CD14-positive monocyte (primary cell): ENCODE results near the gene TALDO1. TPM values are rescaled to one million over a fixed set of nuclear protein-coding genes. Genes with fewer than 3 reads are reported as not detected.
"Not testable (repeated sequence)": the region's sequence is repeated elsewhere in the genome, so short reads cannot be mapped to it uniquely, and the experiment has no call there.

ENCODE experiments used
- DNase-seq, 3 donors: peaks; one replicate each; pipeline ENCODE4 v3.0.0-alpha.2; 2011 to 2022
- H2AFZ ChIP-seq: 2 replicates; pipeline ENCODE4 v1.6.0; 2012; ENCODE audit warnings: mild to moderate bottlenecking, low read depth, low read length, inconsistent platforms; ENCODE audit not compliant: insufficient read depth, poor library complexity, severe bottlenecking
- H3K27ac ChIP-seq, 2 donors: 1 replicate in 1 of 2; 2 replicates in 1 of 2; pipeline ENCODE4 v1.5.1; 2012 to 2013; ENCODE audit warnings: low read length in 2 of 2, control low read depth in 1 of 2, inconsistent platforms in 1 of 2, low read depth in 1 of 2, mild to moderate bottlenecking in 1 of 2
- H3K27me3 ChIP-seq, 2 donors: one replicate each; pipeline versions ENCODE4 v1.6.0 to v1.6.1; 2011 to 2013; ENCODE audit warnings: low read length in 2 of 2; ENCODE audit not compliant: control insufficient read depth in 2 of 2, insufficient read depth in 2 of 2
- H3K36me3 ChIP-seq, 2 donors: replicated peaks in 1 of 2; 1 replicate in 1 of 2; 2 replicates in 1 of 2; pipeline versions ENCODE4 v1.5.1 to v1.6.1; 2012 to 2013; ENCODE audit warnings: low read length in 2 of 2, control low read depth in 1 of 2, inconsistent platforms in 1 of 2, mild to moderate bottlenecking in 1 of 2; ENCODE audit not compliant: insufficient read depth in 2 of 2, control insufficient read depth in 1 of 2
- H3K4me1 ChIP-seq, 2 donors: 1 replicate in 1 of 2; 2 replicates in 1 of 2; pipeline versions ENCODE4 v1.5.1 to v1.6.1; 2012 to 2013; ENCODE audit warnings: low read length in 2 of 2, control low read depth in 1 of 2, inconsistent platforms in 1 of 2, mild to moderate bottlenecking in 1 of 2, moderate library complexity in 1 of 2; ENCODE audit not compliant: insufficient read depth in 2 of 2, control insufficient read depth in 1 of 2
- H3K4me2 ChIP-seq: replicated peaks from 2 replicates; pipeline ENCODE3; 2012; ENCODE audit warnings: low read length, moderate library complexity, mild to moderate bottlenecking; ENCODE audit not compliant: poor library complexity, severe bottlenecking; ENCODE audit errors: extremely low read depth
- H3K4me3 ChIP-seq, 3 experiments: fragments of 200-600 bp in 1 of 3; sonication (generic) in 1 of 3; replicated peaks in 1 of 3; 1 replicate in 2 of 3; 2 replicates in 1 of 3; pipeline ENCODE4 v1.5.1; 2011 to 2013; ENCODE audit warnings: low read length in 3 of 3, mild to moderate bottlenecking in 3 of 3, control low read depth in 2 of 3, low read depth in 2 of 3, inconsistent platforms in 1 of 3, moderate library complexity in 1 of 3
- H3K79me2 ChIP-seq: 2 replicates; pipeline ENCODE4 v1.6.0; 2012; ENCODE audit warnings: mild to moderate bottlenecking, control low read depth, inconsistent platforms, low read length, moderate library complexity; ENCODE audit not compliant: insufficient read depth
- H3K9ac ChIP-seq: 2 replicates; pipeline ENCODE4 v1.6.0; 2017; ENCODE audit warnings: low read length, mild to moderate bottlenecking; ENCODE audit not compliant: insufficient read depth, poor library complexity, severe bottlenecking
- H3K9me3 ChIP-seq, 2 donors: replicated peaks in 1 of 2; 1 replicate in 1 of 2; 2 replicates in 1 of 2; pipeline versions ENCODE4 v1.5.1 to v1.6.1; 2012 to 2013; ENCODE audit warnings: low read length in 2 of 2, control low read depth in 1 of 2; ENCODE audit not compliant: control insufficient read depth in 1 of 2, insufficient read depth in 1 of 2
- H4K20me1 ChIP-seq: 2 replicates; pipeline ENCODE4 v1.6.0; 2012; ENCODE audit warnings: mild to moderate bottlenecking, low read length, control low read depth, moderate library complexity; ENCODE audit not compliant: insufficient read depth
- H3K27ac Mint-ChIP-seq, 7 donors: one replicate each; pipeline ENCODE4 v1.8.0; 2020; ENCODE audit warnings: mild to moderate bottlenecking in 7 of 7, mixed read lengths in 7 of 7, moderate library complexity in 6 of 7, inconsistent platforms in 2 of 7
- H3K27me3 Mint-ChIP-seq, 3 donors: one replicate each; pipeline ENCODE4 v1.8.0; 2021 to 2022; ENCODE audit warnings: low read depth in 3 of 3, mild to moderate bottlenecking in 3 of 3, mixed read lengths in 3 of 3, moderate library complexity in 3 of 3, inconsistent platforms in 1 of 3
- H3K36me3 Mint-ChIP-seq, 2 donors: one replicate each; pipeline ENCODE4 v1.8.0; 2020; ENCODE audit warnings: mixed read lengths in 2 of 2, inconsistent platforms in 1 of 2, mild to moderate bottlenecking in 1 of 2
- H3K4me1 Mint-ChIP-seq: one replicate; pipeline ENCODE4 v1.8.0; 2020; ENCODE audit warnings: mild to moderate bottlenecking, mixed read lengths
- H3K4me3 Mint-ChIP-seq, 2 donors: one replicate each; pipeline ENCODE4 v1.8.0; 2020; ENCODE audit warnings: mild to moderate bottlenecking in 2 of 2, mixed read lengths in 2 of 2, moderate library complexity in 1 of 2
- H3K9me3 Mint-ChIP-seq, 7 donors: one replicate each; pipeline ENCODE4 v1.8.0; 2020 to 2022; ENCODE audit warnings: mixed read lengths in 7 of 7, mild to moderate bottlenecking in 6 of 7, moderate library complexity in 6 of 7, inconsistent platforms in 2 of 7
- CTCF ChIP-seq: fragments of 200-600 bp; IDR thresholded peaks from one replicate; pipeline ENCODE4 v1.8.0; 2022; ENCODE audit warnings: antibody characterized with exemption, mild to moderate bottlenecking
- WGBS: methylation state at CpG from one replicate; pipeline ENCODE4 v1.1.5; 2013; ENCODE audit warnings: missing lambda C conversion rate; ENCODE audit not compliant: insufficient coverage; 5-methylcytosine and 5-hydroxymethylcytosine counted together
- intact Hi-C, 2 donors: fragments of 100-400 bp; cut with micrococcal nuclease; formaldehyde crosslinking; loops; one replicate each; pipeline versions ENCODE4 v1.15.0 to v1.15.1; 2023
- polyA plus RNA-seq, 3 donors: library from polyadenylated mRNA; depleted of rRNA in 1 of 3; unstranded in 2 of 3; stranded (reverse) in 1 of 3; fragments of 300-500 nt in 2 of 3; fragments of >200 nt in 1 of 3; fragmentation: Illumina TruSeq in 2 of 3; gene quantifications; 1 replicate in 2 of 3; 2 replicates in 1 of 3; pipeline ENCODE4 v1.2.3, GENCODE V29; 2012 to 2021

The TALDO1 gene
- polyA plus RNA-seq, 3 donors: 502 to 1,249 (median 1,224) TPM

DNA sequence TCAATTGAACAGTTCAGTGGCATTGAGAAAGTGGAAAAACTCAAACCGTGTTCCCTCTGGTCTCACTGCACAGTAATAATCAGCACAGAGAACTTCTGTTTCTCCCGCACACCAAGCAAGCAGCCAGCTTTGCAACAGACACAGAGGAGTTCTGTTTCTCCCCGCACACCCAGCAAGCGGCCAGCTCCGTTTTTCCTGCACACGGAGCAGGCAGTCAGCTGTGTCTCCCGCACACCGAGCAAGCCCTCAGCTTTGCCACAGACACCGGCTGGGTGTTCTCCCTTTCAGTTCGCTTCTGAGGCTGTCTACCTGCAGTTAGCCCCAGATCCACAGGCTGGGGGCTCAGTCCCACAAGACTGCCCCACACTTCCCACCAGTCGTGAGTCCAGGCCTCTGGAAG, 9.9 kb upstream of the TALDO1 start:
- H3K27ac ChIP-seq: no peak overlapping the region
- DNase-seq: no peak
- intact Hi-C loops: no loop called here
- H3K4me3 ChIP-seq: peak overlapping the region in 1 of 3 experiments; percentile 53
- Mint-ChIP-seq H3K4me3 (peak overlapping the region; percentile 62 to 85), H3K4me1 (peaks cover 19% of the 10 kb centered on the region), H3K27ac (peak overlapping the region in 1 of 7 donors; percentile 42), H3K9me3 (peaks cover 0 to 8% (median 0%) of the 10 kb centered on the region in 7 donors), H3K36me3 (peaks cover 0 to 2% of the 10 kb centered on the region in 2 donors), H3K27me3 (peaks cover 18 to 26% (median 26%) of the 10 kb centered on the region in 3 donors)
- H3K9ac ChIP-seq: peak overlapping the region; percentile 28
- no peaks in the 10 kb centered on the region for H4K20me1 ChIP-seq
- H3K4me2 ChIP-seq: peak overlapping the region; percentile 47
- H3K4me1 ChIP-seq: peaks cover 13 to 16% of the 10 kb centered on the region in 2 donors
- H3K36me3 ChIP-seq: no peaks in the 10 kb centered on the region
- peak overlapping the region; percentile 66 for H2AFZ ChIP-seq
- H3K79me2 ChIP-seq: no peaks in the 10 kb centered on the region
- H3K9me3 ChIP-seq: no peaks in the 10 kb centered on the region
- WGBS: 1% methylated on average over 11 of the region's 11 CpGs
- peaks cover 0 to 4% of the 10 kb centered on the region in 2 donors for H3K27me3 ChIP-seq
- TF ChIP-seq CTCF: no peak

- H3K79me2 ChIP-seq, H3K27me3 ChIP-seq, H3K36me3 Mint-ChIP-seq, H4K20me1 ChIP-seq, H3K9me3 ChIP-seq, H3K27ac ChIP-seq, intact Hi-C loops, H3K36me3 ChIP-seq, H3K9me3 Mint-ChIP-seq: not testable (repeated sequence)
- Histone ChIP-seq H2AFZ (peak overlapping the region; percentile 66), H3K4me1 (peaks cover 13 to 16% of the 10 kb centered on the region in 2 donors), H3K9ac (peak overlapping the region; percentile 28), H3K4me3 (peak overlapping the region in 1 of 3 experiments; percentile 53), H3K4me2 (peak overlapping the region; percentile 47)
- peak in 1 of 3 donors; percentile 28 for DNase-seq
- 7% methylated on average over 9 of the region's 10 CpGs for WGBS
- Mint-ChIP-seq H3K27me3 (peaks cover 17 to 26% (median 25%) of the 10 kb centered on the region in 3 donors), H3K4me3 (peak overlapping the region; percentile 62 to 85), H3K4me1 (peaks cover 19% of the 10 kb centered on the region), H3K27ac (peak overlapping the region in 1 of 7 donors; percentile 57)
Measured at GRCh38 chr11:737899-738298, 9.4 kb upstream of the TALDO1 start.
